Suprapubic skin (tissue), 4 donors: Measurements from ENCODE around the gene TSPAN13.

Experiments used
- CTCF ChIP-seq, 2 donors: fragments of 200-600 bp in 1 of 2; fragments of 450-650 bp in 1 of 2; sonication (generic) in 1 of 2; IDR thresholded peaks; one replicate each; pipeline ENCODE4 v1.5.1; 2016 to 2019; ENCODE audit warnings: antibody characterized with exemption in 2 of 2, mild to moderate bottlenecking in 1 of 2, moderate library complexity in 1 of 2
- EP300 ChIP-seq: sonication (generic); formaldehyde crosslinking; IDR thresholded peaks from one replicate; pipeline ENCODE4 v1.6.1; 2017; ENCODE audit warnings: antibody characterized with exemption
- POLR2A ChIP-seq, 2 donors: fragments of 450-650 bp; IDR thresholded peaks; one replicate each; pipeline ENCODE4 v1.6.1; 2017; ENCODE audit warnings: antibody characterized with exemption in 2 of 2, mild to moderate bottlenecking in 2 of 2, moderate library complexity in 2 of 2
- POLR2AphosphoS5 ChIP-seq, 3 donors: sonication (generic); formaldehyde crosslinking; IDR thresholded peaks; one replicate each; pipeline ENCODE4 v1.6.1; 2017; ENCODE audit warnings: antibody characterized with exemption in 3 of 3

GRCh38 chr7:16740623-16740953 lies 13.0 kb upstream of the TSPAN13 start:
- no peak for TF ChIP-seq CTCF (IDR thresholded peaks at IDR 0.05)
- TF ChIP-seq POLR2AphosphoS5 (IDR thresholded peaks at IDR 0.05): no peak
- no peak for TF ChIP-seq POLR2A (IDR thresholded peaks at IDR 0.05)
- no peak for TF ChIP-seq EP300
